Kidney (tissue), 14 donors: ENCODE measurements around the gene NPC2. TPM values are rescaled to one million over a fixed set of nuclear protein-coding genes. Genes with fewer than 3 reads are reported as not detected.

ENCODE experiments used
- DNase-seq, 5 donors: peaks; one replicate each; pipeline ENCODE4 v3.0.0-alpha.2; 2013 to 2020
- FAIRE-seq: peaks from 2 replicates; lab custom pipeline; 2012; peaks lifted over from hg19 to GRCh38; lab: Jason Lieb, UNC
- H3K27ac ChIP-seq, 2 donors: one replicate each; pipeline ENCODE4 v1.7.0; 2013; ENCODE audit warnings: low read depth in 2 of 2, low read length in 2 of 2, inconsistent platforms in 1 of 2
- H3K27me3 ChIP-seq: one replicate; pipeline ENCODE4 v1.7.1; 2013; ENCODE audit warnings: low read length, inconsistent platforms; ENCODE audit not compliant: control insufficient read depth, insufficient read depth
- H3K36me3 ChIP-seq, 3 donors: one replicate each; pipeline versions ENCODE4 v1.7.0 to v1.7.1; 2013; ENCODE audit warnings: low read length in 3 of 3, control low read depth in 1 of 3, inconsistent platforms in 1 of 3; ENCODE audit not compliant: insufficient read depth in 3 of 3, control insufficient read depth in 2 of 3
- H3K4me1 ChIP-seq, 3 donors: one replicate each; pipeline versions ENCODE4 v1.7.0 to v1.7.1; 2013; ENCODE audit warnings: low read length in 3 of 3, inconsistent platforms in 1 of 3, low read depth in 1 of 3; ENCODE audit not compliant: control insufficient read depth in 2 of 3, insufficient read depth in 2 of 3
- H3K4me3 ChIP-seq, 3 donors: one replicate each; pipeline versions ENCODE4 v1.7.0 to v1.8.1; 2013; ENCODE audit warnings: low read length in 3 of 3, control low read depth in 1 of 3, inconsistent platforms in 1 of 3
- H3K9ac ChIP-seq, 3 donors: one replicate each; pipeline versions ENCODE4 v1.7.0 to v1.7.1; 2013; ENCODE audit warnings: low read length in 3 of 3, control low read depth in 1 of 3, inconsistent platforms in 1 of 3
- H3K9me3 ChIP-seq, 3 donors: one replicate each; pipeline versions ENCODE4 v1.7.0 to v1.7.1; 2013; ENCODE audit warnings: low read length in 3 of 3, control low read depth in 1 of 3, inconsistent platforms in 1 of 3; ENCODE audit not compliant: control insufficient read depth in 2 of 3, insufficient read depth in 1 of 3
- intact Hi-C: fragments of 100-400 bp; cut with DNase I; formaldehyde crosslinking; loops from one replicate; pipeline ENCODE4 v1.11.1; 2022
- polyA plus RNA-seq: library from polyadenylated mRNA; stranded (reverse); fragments of 350-450 nt; fragmentation: Illumina TruSeq; extraction: RNeasy Lipid Tissue Mini Kit (QIAGEN cat#74804); gene quantifications from one replicate; pipeline ENCODE4 v1.2.3, GENCODE V29; 2014; ENCODE audit warnings: low read depth, low replicate concordance; ENCODE audit not compliant: insufficient read depth
- total RNA-seq: library from RNA; stranded (reverse); fragmentation: NEBNext Ultra II Directional; extraction: Animal tissue kit (Norgen Biotek cat#: 25700); gene quantifications from one replicate; pipeline ENCODE4 v1.2.1, GENCODE V29; 2021
- TF ChIP-seq, protein P1 (sequence below): IDR thresholded peaks from 3 replicates; pipeline ENCODE4 v1.5.1; 2012; ENCODE audit warnings: mild to moderate bottlenecking, moderate library complexity, borderline replicate concordance; ENCODE audit not compliant: insufficient read depth; ENCODE audit errors: extremely low read depth
- donor health status: control.
- donor health status: control.
- donor health status: control.
- donor health status: control.
- donor health status: control.
- donor health status: DM: yes; HTN: yes; CAD: no.
- donor health status: Normal renal cell carcinoma (clear cell type).

The NPC2 gene
- total and polyA plus RNA-seq, 2 donors from 2014 or later, result 217 to 435 TPM

DNA sequence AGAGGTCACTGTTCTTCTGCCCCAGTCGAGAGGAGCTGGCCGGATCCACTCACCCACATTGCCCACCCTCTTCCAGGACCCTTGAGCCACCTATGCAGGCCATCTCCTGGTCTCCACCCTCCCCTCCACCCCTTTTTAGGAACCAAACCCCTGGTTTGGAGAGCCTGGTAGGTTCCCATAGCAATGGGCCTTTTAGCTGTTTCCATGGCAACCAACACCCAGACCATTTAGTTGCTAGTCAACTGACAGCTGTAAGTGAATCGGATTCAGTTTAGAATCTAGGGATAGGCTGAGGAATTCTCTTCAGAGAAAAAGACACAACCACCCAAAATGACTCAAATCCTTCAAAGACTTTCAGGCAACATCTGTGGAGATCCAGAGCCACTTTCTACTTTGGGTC is 16.5 kb downstream of the NPC2 start:
- Histone ChIP-seq H3K36me3 (peaks cover 0 to 42% (median 13%) of the 10 kb centered on the region in 3 donors), H3K4me3 (no peak overlapping the region), H3K9ac (no peak overlapping the region), H3K27ac (no peak overlapping the region), H3K27me3 (no peaks in the 10 kb centered on the region), H3K4me1 (no peaks in the 10 kb centered on the region), H3K9me3 (no peaks in the 10 kb centered on the region)
- peak in 1 of 5 donors; percentile 31 for DNase-seq
- intact Hi-C loops, result loop anchor here (10.0 kb wide), 1 partner anchor 112 kb away; no protein-coding TSS in a partner anchor
- FAIRE-seq, result no peak
- TF ChIP-seq, protein P1, sequence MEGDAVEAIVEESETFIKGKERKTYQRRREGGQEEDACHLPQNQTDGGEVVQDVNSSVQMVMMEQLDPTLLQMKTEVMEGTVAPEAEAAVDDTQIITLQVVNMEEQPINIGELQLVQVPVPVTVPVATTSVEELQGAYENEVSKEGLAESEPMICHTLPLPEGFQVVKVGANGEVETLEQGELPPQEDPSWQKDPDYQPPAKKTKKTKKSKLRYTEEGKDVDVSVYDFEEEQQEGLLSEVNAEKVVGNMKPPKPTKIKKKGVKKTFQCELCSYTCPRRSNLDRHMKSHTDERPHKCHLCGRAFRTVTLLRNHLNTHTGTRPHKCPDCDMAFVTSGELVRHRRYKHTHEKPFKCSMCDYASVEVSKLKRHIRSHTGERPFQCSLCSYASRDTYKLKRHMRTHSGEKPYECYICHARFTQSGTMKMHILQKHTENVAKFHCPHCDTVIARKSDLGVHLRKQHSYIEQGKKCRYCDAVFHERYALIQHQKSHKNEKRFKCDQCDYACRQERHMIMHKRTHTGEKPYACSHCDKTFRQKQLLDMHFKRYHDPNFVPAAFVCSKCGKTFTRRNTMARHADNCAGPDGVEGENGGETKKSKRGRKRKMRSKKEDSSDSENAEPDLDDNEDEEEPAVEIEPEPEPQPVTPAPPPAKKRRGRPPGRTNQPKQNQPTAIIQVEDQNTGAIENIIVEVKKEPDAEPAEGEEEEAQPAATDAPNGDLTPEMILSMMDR, result no peak

DNA sequence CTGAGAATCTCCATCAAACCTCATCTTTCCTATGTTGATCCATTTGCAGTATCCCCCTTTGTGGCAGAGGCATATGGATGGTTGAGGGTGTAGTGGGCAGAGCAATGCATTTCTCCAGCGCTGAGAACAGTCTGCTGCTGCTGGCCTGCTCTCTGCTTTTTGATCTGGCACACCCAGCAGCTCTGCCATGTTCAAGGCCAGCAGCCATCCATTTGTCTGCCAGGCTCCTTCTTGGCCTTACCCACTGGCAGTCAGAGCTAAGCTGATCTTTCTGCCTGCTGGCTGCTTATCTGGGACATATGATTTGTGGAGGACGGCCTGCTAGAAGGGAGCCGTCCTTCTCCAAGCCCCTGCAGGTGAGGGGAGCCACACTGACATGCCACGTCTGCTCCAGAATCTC is 17.0 kb downstream of the NPC2 start:
- Histone ChIP-seq H3K27ac (no peak overlapping the region), H3K4me1 (no peaks in the 10 kb centered on the region), H3K4me3 (no peak overlapping the region), H3K9me3 (no peaks in the 10 kb centered on the region), H3K9ac (no peak overlapping the region), H3K36me3 (peaks cover 0 to 37% (median 9%) of the 10 kb centered on the region in 3 donors), H3K27me3 (no peaks in the 10 kb centered on the region)
- TF ChIP-seq, protein P1, result no peak
- DNase-seq, result peak in 1 of 5 donors; percentile 15
- intact Hi-C loops, result loop anchor here (10.0 kb wide), 1 partner anchor 111 kb away; no protein-coding TSS in a partner anchor
- no peak for FAIRE-seq

- no peaks in the 10 kb centered on the region for H3K27me3 ChIP-seq
- no peak overlapping the region for H3K4me3 ChIP-seq
- no peaks in the 10 kb centered on the region for H3K9me3 ChIP-seq
- H3K36me3 ChIP-seq, result peaks cover 0 to 33% (median 9%) of the 10 kb centered on the region in 3 donors
- DNase-seq (no peak), FAIRE-seq (no peak)
- no peaks in the 10 kb centered on the region for H3K4me1 ChIP-seq
- intact Hi-C loops, result loop anchor here (10.0 kb wide), 1 partner anchor 111 kb away; no protein-coding TSS in a partner anchor
- no peak overlapping the region for H3K9ac ChIP-seq
- H3K27ac ChIP-seq, result no peak overlapping the region
- TF ChIP-seq, protein P1, result no peak
Measured at GRCh38 chr14:74475678-74476077, 17.4 kb downstream of the NPC2 start.

DNA sequence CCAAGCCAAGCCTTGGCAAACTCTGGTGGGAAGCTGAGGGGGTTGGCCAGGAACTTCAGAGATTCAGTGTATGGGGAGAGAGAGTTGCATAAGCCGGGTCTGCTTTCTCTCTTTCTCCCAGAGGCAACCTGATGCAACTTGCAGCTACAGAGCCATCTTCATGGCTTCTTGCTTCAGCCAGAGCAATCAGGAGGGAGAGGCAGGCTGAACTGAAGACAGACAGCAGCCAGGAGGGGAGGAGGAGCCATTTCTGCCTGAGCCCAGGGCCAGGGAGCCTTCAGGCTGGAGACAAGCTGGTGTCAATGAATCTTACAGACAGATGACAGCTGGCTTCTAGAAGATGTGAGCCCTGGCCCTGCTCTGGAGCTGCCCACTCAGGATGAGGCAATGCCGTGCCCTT is 18.7 kb downstream of the NPC2 start:
- FAIRE-seq (no peak), DNase-seq (no peak)
- no peaks in the 10 kb centered on the region for H3K9me3 ChIP-seq
- H3K4me3 ChIP-seq, result no peak overlapping the region
- peaks cover 0 to 26% (median 7%) of the 10 kb centered on the region in 3 donors for H3K36me3 ChIP-seq
- intact Hi-C loops, result loop anchor here (10.0 kb wide), 1 partner anchor 110 kb away; no protein-coding TSS in a partner anchor
- H3K27ac ChIP-seq, result no peak overlapping the region
- no peak overlapping the region for H3K9ac ChIP-seq
- TF ChIP-seq, protein P1, result no peak
- no peaks in the 10 kb centered on the region for H3K27me3 ChIP-seq
- no peaks in the 10 kb centered on the region for H3K4me1 ChIP-seq
